ENCODE results near the gene DNAJC1.

DNAJC1 gene

DNA sequence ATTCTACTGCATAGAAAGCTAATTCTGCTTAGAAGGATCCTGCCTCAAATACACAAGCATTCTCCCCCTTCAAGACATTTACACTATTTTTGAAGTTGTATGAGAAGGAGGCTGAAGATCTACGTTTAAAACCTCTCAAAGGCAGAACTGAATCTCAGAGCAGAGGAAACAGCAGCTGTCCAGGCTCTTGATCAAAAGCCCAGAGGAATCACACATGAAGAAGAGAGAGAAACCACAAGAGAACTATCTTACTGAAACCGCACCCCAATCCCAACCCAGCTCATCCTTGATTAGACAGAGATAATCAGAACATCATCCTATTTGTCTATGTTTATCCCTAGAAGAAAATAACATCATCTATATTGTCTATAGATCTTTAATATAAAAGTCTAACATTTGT lies 2.2 kb upstream of the DNAJC1 start:
- DNase-seq, result no peak

DNA sequence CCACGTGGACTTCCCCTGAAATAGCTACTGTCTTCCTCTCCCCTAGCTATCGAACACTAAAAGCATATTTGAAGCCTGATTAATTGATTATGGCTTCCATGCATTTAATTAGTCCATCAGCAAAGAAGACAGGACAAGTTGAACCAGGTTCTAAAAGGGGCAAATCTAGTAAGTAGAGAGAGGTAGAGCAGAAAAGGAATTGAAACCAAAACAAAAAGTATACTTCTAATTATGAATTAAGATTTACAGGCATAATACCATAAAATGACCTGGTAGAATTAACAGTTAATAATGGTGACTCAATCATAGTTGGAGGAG lies 393 bp upstream of the DNAJC1 start:
- no peak for DNase-seq

DNA sequence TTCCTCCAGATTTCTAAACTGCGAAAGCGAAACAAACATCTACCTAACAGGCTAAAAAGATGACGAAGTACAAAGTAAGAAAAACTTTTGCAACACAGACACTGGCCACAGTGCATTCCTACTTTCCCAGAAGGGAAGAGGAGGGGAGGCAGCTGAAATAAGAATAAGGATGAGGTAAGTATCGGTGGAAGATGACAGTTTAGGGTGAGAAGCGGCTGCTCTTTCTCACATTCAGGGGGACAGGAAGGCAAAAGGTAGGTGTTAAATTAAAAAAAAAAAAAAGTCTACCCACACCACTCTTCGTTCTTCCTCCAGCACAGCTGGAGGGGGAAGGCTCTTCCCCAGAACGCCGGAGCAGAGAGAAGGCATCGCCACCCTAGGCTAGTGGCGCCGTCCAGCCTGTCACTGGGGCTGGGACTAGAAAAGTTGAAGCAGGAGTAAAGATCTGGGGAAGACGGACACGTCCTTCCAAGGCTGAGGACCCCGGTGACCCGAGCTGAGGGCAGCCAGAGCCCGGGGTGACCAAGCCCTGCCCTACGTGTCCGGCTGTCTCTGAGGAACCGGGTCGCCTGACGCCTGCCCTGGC lies 846 bp downstream of the DNAJC1 start:
- DNase-seq, result no peak

DNA sequence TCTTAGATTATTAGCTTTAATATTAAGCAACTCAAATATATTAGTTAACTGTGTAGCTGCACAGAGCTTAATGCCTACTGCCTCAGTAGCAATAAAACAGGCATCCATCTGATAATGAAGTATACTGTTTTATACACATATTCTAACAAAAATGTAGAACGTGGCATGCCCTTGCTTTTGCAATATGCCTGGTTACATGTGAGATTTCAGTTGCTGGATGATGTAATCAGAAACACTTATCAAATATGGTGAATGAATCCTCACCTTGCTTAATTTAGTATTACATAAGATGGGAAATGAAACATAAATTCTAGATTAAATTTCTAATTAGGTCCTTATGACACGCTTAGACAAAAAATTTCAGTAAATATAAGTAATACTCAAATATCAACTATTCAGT lies 8.0 kb downstream of the DNAJC1 start:
- no peak for DNase-seq

DNA sequence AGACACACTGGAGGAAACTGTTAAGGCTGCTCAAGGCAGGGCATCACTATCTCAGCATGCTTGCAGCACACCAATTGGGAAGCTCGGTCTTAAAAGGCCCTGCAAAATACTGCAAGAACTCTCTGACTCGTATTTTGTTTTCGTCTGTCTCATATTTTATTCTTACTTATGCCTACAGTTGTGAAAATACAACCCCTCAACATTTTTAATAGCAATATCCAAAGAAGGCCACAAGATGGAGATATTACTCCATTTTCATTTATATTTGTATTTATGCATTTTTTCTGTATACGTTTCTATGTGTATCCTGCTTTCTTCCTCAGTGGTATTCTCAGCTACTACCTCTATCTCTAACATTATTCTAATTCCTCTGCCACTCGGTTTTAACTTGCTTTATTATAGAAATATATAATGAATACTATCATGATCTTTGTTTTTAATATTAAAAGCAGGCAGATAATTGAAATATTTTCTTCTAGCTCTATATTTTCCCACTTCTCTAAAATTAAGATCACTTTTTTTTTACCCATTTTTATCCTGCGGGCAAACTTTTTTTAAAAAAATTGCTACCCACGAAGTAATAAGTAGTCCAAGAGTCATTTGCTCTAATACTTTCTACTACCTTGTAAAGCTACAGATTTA lies 10.0 kb downstream of the DNAJC1 start:
- peak in 1 of 2 donors; percentile 44 for DNase-seq

DNA sequence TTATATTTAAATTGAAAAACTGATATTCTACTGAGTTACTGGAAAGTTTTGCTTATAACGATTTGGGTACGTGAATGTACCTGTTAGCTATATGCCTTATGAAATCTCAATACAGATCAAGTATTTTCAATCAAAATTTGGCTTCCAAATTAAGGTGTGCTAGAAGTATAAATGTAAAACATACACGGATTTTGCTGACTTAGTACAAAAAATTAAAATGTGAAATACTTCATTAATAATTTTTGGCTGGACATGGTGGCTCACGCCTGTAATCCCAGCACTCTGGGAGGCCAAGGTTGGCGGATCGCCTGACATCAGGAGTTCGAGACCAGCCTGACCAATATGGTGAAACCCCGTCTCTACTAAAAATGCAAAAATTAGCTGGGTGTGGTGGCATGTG lies 11.7 kb downstream of the DNAJC1 start:
- DNase-seq, result no peak

DNA sequence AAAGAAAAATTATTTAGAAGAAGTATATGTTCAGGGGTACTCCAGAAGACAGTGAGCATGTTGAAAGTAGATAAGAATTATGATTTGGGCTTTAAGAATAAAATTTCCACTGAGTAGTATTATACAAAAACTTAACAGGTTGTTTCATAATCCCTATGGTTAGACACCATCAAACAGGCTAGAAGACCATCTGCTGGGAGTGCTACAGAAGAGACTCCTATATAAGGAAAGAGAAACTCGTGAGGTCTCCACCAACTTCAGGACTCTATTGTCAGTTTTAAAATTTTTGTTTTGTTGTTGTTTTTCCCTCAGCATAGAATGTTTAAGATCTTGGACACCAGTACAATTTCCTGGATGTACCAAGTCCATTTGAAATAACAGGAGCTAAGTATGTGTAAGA lies 13.1 kb downstream of the DNAJC1 start:
- no peak for DNase-seq

DNA sequence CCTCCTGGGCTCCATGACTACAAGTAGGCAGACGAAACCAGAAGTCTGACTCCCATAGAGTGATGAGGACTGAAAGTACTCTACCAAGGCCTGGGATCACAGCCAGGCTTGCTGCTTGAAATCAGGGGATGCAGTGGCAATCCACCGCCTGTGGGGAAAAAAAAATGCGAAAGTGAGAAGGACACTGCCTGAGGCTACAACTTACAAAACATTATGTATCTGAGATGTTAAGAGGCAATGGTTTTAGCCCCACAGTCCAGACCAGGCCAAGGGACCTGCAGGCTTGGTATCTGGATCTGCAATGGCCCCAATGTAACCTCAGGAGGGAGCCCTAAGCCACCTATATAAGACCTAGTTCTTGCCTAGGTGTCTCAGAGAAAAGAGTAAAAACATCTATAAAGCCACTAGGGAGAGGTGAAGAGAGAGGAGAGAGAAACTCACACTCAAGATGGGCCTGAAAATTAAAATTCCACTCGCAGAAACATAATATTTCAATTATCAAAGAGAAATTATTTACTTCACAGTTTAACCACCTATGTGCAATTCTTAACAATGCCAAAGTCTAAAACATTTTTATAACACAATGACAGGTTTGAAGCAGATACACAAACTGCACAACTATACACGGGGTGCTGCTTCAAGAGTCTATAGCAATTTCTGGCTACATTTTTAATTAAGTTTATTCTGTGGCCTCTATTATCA lies 13.9 kb downstream of the DNAJC1 start:
- peak; percentile 26 to 69 for DNase-seq

DNA sequence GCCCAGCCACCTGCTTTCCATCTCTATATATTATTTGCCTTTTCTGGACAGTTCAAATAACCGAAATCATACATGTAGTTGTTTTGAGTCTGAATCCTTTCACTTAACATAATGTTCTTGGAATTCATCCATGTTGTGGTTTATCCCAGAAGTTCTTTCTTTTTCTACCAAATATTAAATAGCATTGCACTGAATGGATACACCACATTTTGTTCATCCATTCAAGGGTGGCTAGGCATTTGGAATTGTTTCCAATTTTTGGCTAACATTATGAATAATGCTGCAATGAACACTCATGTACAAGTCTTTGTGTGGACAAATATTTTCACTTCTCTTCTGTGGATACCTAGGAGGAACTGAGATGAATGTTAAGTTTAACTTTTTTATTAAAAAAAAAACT lies 18.0 kb downstream of the DNAJC1 start:
- DNase-seq, result no peak

DNA sequence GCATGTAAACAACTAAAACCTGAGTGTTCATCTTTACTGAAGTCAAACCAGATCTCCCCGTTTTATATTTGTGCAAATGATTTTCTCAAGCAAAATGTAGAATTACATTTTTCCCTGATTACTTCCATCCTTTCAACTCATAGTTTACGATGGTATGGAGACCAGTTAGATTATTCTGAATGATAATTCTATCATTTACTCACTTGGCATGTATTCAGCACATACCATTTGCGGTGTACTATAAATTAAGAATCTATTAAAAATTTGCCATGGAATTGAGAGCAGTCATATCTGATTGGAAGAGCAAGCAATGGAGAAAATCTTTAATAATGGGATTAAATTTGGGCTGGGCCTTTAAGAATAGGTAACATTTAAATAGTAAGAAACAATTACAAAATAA lies 22.4 kb downstream of the DNAJC1 start:
- no peak for DNase-seq

DNA sequence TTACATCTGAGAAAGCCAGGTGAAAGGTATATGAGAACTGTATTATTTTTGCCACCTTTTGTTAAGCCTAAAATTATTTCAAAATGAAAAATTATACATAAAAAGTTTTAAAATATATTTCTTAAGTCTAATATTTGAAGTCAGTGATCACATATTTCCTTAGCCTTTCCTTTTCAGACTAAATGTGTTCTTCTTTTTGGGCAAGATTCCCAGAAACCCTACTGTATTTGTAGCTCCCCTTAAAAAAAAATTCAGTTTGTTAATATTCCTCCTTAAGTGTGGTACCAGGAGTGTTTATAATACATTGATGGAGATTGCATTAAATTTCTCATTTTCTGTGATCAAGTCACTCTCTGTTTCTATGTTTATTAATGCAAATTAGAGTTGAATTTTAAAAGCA lies 22.8 kb downstream of the DNAJC1 start:
- no peak for DNase-seq

DNA sequence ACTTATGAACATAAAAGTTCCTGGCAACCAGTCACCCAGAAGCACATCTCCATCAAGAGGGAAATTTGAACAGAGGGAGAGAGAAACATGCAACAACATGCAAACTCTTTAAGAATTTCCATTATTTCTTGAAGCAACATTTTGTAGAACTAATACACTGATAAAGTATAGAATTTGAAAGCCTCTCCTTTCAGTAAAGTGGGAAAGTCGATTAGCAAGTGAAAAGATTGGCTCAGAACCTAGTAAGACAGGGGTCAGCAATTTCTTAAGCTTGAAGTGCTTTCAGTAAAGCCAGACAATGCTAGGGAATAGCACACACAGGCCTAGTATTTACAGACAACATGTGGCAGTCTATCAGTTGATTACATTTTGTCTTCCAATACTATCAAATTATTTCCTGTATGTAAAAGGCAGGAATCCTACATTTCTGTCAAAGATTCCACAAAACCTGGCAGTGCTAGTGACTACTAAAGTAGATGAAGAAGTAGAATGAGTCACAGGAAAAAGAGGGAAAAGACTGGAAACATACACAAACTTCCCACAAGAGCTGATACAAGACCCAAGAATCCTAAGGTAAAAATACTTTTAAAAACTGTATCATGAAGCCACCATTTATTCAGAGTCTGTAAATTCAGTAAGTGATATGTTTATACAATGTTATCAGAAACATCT lies 25.2 kb downstream of the DNAJC1 start:
- peak in 1 of 2 donors; percentile 23 for DNase-seq

DNA sequence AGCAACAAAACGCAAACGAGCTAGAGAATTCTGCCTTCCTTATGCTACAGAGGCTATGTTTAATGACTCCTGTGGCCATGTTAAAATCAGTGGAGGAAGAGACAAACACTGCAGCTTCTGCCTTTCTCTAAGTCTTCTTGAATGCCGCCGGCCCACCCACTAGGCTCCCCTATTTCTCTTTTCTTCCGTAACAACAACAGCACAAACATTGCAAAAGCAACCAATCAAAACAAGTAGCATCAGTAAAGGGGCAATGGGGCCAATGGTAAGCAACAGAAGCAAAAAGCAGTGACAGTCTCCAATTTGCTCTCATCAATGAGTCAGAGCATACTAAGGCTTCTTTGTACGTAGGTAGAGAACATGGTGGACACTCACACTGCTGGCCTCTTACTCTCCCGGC lies 26.8 kb downstream of the DNAJC1 start:
- DNase-seq, result peak; percentile 17 to 63

DNA sequence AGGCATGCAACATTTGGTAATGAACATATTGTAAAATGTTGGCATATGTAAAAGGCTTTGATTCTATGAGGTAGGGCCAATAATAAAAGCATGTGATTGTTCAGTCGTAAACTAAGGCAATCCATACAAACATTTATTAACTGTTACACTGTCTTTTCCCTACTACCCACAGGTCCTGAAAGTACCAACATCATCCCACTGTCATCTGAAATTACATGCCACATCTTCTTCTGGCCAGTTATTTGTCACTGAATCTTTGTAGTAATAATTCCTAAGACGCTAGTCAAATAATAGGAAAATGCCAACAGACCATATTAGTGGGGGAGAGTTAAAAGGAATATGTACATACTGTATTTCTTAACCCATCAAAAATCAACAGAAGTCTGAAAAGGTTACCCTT lies 27.2 kb downstream of the DNAJC1 start:
- DNase-seq, result no peak

DNA sequence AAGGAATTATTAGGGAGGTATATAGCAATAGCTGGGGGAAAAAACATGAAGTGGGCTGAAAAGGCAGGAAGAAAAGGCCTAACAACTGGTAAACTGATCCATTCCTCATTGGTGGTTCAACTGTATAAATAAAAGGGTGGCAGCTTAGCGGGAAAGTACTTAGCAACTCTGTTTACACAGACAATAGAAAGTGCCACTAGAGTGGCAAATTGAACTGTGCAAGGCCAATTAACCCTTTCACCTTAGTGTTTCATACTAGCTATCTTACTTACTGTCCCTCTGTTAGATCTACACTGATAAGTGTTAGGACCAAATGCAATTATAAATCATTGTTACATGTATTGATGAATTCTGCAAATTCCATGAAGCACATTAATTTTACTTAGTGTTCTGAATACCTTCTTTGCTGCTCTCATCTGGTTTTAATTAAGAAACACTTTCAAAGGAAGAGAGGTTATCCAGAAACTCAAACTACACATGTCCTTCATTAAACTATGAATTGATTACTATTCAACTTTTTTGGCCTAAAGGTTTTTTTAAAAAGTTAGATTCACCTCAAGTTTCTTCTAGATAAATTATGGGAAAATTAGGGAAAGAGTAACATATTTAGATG lies 28.0 kb downstream of the DNAJC1 start:
- peak in 1 of 2 donors; percentile 19 for DNase-seq

DNA sequence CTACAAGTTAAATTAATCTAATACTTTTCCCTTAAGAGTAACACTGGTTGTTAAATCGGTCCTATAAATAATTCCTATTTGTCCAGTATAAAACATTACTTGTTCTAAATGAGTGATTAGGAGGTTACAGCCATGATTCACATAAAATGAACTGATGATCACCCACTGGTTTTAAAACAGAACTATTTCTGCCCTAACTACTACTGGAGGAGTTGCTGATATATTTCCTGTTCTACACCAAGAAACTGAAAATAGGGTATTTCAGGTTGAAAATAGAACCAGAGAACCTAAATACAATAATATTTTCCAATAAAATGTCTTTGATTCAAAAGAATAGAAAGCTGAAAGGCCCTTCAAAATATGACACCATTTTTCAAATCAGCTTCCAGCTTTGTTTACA lies 30.9 kb downstream of the DNAJC1 start:
- no peak for DNase-seq

DNA sequence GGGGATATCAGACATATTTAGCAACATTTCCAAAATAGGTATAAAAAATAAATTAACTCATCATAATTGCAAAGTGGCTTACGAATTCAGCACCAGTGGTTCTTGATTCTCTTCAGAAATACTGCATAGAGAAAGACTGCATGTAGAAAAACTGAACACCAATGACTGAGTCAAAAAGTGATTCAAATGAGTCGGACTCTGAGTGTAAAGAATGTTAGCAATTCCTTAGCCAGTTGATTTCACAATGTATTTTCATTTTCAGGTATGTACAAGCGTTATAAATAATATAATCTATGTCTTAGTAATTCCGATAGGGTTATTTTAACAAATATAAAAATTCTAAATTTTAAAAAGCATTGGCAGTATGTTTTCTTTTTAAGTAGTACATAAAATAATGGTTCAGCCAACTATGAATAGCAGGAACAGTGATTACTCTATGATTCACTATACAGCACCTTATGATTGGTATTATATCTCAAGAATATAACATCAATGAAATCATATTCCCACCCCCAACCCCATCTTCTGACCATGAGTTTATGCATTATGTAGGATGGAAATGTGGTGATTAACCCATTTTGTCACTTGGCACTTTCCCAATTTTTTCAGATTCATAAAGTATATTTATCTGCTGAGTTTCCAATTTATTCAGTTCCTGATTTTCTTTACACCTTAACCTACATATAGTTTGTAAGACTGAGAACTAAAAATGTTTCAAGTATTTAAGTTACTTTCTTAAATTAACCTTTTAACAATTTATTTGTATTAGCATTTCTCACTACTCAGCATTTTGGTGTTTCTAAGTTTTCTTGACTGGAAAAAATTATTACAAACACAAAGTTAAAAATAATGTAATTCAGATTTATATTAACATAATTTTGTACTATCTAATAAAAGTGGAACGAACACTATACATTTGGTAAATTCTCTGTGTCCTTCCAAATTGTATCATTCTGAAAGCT lies 33.9 kb downstream of the DNAJC1 start:
- no peak for DNase-seq

DNA sequence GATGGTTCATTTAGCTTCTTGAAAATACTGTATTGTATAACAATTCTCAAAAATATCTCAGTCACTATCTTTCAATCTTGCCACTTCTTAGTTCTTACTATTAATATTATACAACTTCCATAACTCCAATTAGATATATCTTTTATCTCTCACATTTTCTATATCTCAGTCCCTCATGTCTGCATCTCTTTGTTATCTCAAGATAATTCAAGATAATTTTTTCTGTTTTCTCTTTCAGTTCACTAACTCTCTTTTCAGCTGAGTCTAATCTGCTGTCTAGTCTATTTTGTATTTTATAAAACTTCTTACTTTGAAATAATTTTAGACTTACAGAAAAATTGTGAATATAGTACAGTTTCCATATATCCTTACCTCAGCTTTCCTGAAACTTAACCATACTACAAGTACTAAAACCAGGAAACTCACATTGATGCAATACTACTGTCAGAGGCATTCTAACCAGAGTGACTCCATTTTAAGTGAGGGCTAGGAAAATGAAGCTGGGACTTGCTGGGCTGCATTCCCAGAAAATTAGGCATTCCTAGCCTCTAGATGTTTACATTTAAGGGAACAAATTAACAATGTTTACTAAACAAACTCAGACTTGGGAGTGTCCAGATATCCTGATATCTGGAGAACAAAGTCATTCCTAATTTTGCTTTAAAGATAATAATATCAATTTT lies 38.4 kb downstream of the DNAJC1 start:
- DNase-seq, result no peak

DNA sequence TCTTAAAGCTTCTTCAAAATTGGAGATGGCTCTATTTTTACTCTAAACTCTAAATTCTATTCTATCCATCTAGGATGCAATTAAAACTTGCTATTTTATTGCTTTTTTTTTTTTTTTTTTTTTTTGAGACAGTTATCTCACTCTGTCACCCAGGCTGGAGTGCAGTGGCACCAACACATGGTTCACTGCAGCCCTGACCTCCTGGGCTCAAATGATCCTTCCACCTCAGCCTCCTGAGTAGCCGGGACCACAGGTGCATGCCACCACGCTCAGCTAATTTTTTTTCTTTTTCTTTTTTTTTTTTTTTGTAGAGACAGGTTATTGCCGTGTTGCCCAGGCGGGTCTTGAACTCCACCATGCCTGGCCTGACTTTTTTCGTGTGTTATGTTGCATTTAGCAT lies 41.2 kb downstream of the DNAJC1 start:
- DNase-seq, result no peak

DNA sequence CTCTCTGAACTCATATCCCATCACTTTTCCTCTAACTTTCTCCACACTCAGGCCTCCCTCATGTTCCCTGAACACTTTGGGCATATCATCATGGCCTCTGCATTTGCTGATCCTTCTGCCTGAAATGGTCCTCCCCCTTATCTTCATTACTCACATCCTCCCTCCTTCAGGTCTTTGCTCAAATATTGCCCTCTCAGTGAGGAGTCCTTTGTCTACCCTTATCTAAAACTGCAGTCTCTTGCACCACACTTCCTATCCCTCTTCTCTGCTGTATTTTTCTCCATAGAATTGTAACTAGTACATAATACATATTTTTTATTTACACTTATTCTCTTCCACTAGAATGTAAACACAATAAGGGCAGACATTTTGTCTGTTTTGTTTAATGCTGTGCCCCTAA lies 41.7 kb downstream of the DNAJC1 start:
- DNase-seq, result no peak

DNA sequence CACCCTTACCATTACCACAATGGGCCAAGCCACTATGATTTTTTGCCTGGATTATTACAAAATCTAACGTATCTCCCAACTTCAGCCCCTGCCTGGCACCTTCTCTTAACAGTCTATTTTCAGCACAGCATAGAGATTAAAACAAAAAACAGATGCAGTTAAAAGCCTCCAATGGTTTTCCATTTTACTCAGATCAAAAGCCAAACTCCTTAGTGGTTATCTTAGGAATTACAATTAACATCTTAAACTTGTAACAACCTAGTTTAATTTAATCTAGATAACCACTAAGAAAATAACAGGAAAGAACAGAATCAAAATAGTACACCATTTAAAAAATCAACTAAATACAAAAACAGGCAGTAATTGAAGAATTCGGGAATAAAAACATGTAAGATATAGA lies 43.5 kb downstream of the DNAJC1 start:
- DNase-seq, result no peak

DNA sequence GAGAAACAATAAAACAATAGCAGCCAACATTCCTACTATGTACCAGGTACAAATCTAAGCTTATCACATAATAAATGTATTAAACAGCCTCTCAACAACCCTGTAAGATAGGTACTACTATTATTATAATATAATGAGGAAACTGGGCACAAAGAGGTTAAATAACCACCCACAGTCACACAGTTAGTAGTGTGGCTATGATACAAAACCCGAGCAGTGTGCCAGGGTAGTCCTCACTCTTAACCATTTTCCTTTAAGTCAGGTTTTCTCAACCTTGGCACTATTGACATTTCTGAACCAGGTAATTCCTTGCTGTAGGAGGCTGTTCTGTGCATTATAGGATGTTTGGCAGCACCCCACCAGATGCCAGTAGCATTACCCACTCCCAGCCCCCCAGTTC lies 48.8 kb downstream of the DNAJC1 start:
- no peak for DNase-seq
